Measurements from ENCODE around the gene PUS1. TPM values are rescaled to one million over a fixed set of nuclear protein-coding genes. Genes with fewer than 3 reads are reported as not detected.
"Not testable (repeated sequence)": the region's sequence is repeated elsewhere in the genome, so short reads cannot be mapped to it uniquely, and the experiment has no call there.

PUS1 gene
- total RNA-seq, 1 donor from 2014 or later, result 16.9 TPM

DNA sequence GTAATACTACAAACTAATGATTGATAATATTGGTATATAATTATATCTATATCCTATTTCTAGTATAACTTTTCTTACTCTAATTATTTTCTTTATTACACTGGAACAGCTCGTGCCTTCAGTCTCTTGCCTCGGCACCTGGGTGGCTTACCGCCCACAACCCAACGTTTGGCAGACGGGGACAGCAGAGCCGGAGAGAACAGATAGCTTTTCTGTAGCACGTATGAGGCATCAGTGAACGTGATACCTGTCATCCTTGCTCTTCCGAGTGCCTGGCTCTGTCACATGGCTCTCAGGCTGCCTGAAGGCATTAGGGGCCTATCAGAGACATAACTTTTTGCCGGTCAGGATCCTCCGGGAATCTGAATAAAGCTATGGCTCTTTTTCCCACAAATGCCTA, 5.5 kb downstream of the PUS1 start:
- no peak for DNase-seq (ENCODE audit: low read depth)

DNA sequence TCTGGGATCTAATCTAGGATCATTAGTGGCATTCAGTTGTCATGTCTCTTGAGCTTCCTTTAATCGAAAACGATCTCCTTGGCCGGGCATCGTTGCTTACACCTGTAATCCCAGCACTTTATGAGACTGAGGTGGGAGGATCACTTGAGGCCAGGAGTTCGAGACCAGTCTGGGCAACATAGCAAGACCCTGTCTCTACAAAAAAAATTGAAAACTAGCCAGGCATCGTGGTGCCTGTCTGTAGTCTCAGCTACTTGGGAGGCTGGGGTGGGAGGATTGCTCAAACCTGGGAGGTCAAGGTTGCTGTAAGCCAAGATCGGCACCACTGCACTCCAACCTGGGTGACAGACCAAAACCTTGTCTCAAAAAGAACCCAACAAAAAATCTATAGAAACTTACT, 9.0 kb downstream of the PUS1 start:
- no peak for DNase-seq (ENCODE audit: low read depth)

DNA sequence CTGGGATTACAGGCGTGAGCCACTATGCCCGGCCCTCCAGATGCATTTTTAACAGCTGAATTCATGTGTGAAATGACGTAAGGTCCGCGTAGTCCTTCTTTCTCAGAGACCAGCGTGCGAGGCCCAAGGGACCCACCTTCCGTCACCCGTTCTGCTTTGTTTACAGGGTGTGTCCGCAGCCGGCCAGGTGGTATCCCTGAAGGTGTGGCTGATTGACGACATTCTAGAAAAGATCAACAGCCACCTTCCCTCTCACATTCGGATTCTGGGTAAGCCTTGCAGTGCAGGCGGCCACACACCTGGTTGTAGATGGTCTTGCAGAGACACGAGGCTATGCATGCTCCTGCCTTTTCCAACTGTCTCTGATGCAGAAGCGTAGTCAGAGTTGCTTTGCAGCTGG, 9.9 kb downstream of the PUS1 start:
- no peak for DNase-seq (ENCODE audit: low read depth)

DNA sequence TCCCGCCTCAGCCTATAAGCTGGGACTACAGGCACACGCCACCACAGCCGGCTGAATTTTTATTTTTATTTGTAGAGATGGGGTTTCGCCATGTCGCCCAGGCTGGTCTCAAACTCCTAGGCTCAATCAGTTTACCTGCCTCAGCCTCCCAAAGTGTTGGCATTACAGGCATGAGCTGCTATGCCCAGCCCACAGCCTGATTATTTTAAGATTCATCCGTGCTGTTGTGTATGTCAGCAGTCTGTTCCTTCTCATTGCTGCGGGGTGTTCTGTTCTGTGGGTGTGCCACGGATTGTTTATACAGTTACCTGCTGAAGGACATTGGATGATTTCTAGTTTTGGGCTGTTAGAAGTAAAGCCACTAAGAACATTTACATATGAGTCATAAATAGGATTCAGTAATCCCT, 11.1 kb downstream of the PUS1 start:
- peak; percentile 78 for DNase-seq (ENCODE audit: low read depth)

DNA sequence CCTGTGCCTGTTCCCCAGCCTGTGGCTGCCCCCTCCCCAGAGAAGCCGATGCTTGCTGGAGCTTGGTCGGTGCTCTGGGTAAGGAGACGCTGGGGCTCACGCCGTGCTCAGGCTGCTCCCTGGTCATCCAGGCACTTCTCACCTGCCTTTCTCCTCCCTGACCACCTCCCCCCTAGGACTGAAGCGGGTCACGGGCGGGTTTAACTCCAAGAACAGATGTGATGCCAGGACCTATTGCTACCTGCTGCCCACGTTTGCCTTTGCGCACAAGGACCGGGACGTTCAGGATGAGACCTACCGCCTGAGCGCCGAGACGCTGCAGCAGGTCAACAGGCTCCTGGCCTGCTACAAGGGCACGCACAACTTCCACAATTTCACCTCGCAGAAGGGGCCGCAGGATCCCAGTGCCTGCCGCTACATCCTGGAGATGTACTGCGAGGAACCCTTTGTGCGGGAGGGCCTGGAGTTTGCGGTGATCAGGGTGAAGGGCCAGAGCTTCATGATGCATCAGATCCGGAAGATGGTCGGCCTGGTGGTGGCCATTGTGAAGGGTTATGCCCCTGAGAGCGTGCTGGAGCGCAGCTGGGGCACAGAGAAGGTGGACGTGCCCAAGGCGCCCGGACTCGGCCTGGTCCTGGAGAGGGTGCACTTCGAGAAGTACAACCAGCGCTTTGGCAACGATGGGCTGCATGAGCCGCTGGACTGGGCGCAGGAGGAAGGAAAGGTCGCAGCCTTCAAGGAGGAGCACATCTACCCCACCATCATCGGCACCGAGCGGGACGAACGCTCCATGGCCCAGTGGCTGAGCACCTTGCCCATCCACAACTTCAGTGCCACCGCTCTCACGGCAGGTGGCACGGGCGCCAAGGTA, 12.3 kb downstream of the PUS1 start:
- no peak for DNase-seq (ENCODE audit: low read depth)

DNA sequence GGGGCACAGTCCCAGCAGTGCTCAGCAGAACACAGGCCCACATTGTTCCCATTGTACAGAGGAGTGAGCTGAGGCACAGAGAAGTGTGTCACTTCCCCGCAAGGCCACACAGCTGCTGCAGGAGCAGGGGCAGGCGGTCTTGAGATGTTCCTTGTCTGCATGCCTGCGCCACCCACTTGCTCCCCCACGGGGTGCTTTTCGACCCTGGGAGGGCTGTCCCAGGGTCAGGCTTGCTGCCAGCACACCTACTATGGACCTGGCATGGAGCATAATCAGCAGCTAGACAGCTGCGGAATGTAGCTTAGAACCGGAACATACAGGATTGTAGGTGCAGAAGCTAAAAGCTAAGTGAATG, 12.9 kb downstream of the PUS1 start:
- no peak for DNase-seq (ENCODE audit: low read depth)

DNA sequence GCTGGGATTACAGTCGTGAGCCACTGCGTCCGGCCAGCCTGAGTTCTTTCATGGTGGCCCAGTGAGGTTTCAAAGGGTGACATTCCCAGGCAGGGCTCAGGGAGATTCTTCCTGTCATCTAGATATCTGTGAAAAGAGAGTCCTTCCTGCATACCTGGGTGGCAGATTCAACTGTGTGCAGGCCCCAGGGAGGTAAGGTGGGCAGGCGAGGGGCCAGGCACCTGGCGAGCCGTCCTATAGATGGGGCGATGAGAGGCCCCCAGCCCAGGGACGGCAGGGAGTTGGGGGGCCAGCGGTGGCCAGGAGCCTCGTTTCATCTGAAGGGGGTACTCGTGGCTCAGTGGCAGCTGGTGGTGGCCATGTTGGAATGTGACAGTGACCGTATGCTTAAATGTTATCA, 13.6 kb downstream of the PUS1 start:
- no peak for DNase-seq (ENCODE audit: low read depth)

DNA sequence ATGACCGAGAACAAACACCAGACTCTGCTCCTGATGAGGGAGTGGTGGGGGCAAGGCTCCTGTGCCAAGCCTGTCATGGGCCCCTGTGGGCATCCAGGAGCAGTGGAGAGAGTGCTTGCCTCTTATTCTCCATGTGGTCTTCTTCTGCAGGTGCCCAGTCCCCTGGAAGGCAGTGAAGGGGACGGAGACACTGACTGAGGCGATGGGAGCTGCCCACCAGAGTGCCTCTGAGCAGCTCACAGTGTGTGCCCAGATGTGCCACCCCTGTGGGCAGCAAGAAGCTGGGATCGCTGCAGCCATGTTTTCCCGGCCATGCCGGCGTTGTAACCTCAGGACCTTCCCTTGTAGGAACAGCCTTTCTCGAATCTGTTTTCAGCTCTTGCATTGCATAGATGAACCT, 14.3 kb downstream of the PUS1 start:
- DNase-seq (ENCODE audit: low read depth), result no peak

DNA sequence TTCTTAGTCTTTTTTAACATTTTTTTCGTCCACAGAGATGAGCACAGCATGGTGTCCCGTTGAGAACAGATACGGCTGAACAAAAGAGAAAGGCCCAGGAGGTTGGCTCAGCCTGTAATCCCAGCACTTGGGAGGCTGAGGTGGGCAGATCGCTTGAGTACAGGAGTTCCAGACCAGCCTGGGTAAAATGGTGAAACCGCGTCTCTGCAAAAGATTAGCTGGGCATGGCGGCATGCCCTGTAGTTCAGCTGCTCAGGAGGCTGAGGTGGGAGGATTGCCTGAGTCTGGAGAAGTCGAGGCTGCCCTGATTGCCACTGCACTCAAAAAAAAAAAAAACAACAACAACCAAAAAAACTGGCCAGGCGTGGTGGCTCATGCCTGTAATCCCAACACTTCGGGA, 14.8 kb downstream of the PUS1 start:
- no peak for DNase-seq (ENCODE audit: low read depth)

DNA sequence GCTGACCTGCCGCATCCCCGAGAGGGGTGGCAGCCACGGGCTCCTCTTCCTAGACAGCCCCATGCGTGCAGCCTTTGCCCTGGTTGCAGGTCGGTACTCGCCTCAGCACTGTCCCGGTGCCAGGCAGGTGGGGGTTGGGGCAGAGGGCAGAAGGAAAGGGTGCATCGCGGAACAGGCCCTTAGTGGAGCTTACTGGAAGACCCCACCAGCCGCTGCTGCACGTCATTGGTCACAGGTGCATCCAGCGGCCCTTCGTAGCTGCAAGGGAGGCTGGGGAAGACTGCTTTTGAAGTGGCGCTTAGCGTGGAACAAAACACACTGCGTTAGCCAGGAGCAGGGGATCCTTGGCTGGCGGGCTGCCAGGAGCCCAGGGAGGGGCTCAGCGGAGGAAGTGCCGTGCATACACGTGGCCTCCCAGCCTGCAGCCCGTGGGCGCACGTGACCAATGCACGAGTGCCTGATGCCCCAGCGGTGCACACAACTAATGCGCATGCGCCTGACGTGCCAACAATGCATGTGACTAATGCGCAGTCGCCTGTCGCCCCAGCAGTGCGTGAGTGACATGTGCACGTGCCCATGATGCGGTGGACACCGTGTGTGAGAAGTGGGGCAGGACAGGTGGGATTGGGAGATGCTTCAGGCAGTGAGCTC, 15.7 kb downstream of the PUS1 start:
- DNase-seq (ENCODE audit: low read depth), result no peak

DNA sequence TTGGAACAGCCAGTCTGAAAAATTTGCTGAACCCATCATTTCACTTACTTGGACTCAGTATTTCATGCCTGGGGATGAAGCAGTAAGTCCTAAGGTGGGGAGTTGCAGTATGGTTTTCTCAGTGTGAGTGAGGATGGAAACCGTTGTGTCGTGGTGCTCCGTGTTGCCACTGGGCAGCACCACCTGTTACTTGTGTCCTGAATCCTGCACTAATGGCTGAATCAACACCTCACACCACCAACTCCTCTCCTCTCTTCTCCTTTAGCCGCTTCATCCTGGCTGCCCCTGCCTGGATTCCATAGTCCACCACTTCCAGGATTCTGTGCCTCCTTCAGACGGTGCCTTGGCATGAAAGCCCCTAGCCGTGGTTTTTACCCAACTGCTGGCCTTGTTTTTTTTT, 17.7 kb downstream of the PUS1 start:
- no peak for DNase-seq (ENCODE audit: low read depth)

DNA sequence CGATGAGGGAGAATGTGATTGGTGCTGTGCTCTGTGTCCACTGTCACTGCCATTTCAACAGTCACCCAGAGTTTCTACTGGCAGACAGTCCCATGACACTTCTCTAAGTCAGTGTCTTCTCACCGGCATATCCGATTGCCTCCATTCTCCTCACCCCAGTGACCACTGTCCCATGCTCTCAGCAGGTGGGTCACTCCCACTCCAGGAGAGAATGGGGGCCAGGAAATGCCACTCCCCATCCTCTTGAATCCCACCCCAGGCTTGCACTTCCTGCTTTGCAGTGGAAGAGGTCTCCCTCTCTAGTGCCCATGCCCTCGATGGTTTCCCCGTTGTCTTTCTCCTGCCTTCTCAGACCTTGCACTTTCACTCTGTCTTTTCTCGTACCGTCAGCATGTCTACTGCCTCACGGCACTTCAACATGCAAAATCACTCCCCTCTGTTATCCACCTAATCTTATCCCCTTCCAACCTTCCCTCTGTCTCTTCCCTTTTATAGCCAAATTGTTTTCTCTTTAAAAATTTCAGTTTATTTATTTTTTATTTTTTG, 18.5 kb downstream of the PUS1 start:
- DNase-seq (ENCODE audit: low read depth), result no peak

DNA sequence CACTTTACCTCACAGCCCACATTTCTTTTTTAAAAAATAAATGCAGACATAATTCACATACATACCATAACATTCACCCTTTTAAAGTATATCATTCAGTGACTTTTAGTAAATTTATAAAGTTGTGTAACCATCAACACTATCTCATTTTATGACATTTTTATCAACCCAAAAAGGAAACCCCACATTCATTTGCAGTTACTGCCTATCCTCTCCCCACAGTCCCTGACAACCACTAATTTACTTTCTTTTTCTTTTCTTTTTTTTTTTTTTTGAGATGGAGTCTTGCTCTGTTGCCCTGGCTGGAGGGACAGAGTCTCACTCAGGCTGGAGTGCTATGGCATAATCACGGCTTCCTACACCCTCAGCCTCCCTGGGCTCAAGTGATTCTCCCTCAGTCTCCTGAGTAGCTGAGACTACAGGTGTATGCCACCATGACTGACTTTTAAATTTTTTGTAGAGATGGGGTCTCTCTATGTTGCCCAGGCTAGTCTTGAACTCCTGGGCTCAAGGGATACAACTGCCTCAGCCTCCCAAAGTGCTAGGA, 19.2 kb downstream of the PUS1 start:
- DNase-seq (ENCODE audit: low read depth), result no peak

DNA sequence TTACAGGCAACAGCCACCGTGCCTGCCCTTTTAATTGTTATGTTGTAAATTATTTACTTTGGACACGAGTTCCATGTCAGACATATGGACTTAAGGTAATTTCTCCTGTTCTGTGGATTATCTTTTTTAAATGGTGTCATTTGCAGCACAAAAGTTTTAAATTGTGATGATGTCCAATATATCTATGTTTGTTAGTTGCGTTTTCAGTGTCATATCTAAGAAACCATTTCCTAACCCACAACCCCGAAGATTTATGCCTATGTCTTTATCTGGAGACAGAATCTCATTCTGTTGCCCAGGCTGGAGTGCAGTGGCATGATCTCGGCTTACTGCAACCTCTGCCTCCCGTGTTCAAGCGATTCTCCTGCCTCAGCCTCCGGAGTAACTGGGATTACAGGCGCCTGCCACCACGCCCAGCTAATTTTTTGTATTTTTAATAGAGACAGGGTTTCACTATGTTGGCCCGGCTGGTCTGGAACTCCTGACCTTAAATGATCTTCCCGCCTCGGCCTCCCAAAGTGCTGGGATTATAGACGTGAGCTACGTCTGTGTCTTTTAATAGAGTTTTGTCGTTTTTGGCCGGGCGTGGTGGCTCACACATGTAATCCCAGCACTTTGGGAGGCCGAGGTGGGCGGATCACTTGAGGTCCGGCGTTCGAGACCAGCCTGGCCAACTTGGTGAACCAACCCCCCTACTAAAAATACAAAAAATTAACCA, 19.8 kb downstream of the PUS1 start:
- not testable (repeated sequence) for DNase-seq (ENCODE audit: low read depth)

DNA sequence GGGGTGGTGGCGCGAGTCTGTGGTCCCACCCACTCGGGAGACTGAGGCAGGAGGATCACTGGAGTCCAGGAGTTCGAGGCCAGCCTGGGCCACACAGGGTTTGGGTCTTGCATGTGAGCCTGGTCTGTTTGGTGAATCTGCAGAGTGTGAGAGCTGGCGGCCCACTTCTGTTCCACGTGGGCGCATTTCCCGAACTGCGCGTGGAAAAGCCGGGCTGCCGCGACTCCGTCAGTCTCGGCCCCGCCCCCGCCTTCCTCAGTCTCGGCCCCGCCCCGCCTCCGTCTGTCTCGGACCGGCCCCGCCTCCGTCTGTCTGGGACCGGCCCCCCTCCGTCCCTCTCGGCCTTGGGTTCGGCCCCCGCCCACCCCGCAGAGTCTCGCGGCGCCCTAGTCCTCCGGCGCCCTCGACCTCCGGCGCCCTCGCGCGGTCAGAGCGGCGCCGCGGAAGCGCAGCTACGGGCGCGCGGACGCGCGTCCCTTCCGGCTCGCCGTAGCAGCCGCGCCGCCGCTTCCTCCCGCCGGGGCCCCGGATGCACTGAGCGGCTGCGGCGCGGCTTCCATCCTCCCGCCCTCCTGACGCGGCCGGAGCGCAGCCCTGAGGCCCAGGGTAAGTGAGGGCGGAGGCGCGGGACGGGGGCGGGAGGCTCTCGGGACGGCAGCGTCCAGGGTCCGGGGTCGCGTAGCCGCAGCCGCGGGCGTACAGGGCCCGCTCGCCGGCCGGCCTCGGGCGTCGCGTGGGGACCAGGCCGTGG, 20.5 kb downstream of the PUS1 start, which contains the start of gene EP400:
TSS of gene EP400 (plus strand) at position 512 of the 751 bp plus-strand sequence. CDS start 10,678 bp downstream, outside the sequence.
- peak; percentile 61 for DNase-seq (ENCODE audit: low read depth)

DNA sequence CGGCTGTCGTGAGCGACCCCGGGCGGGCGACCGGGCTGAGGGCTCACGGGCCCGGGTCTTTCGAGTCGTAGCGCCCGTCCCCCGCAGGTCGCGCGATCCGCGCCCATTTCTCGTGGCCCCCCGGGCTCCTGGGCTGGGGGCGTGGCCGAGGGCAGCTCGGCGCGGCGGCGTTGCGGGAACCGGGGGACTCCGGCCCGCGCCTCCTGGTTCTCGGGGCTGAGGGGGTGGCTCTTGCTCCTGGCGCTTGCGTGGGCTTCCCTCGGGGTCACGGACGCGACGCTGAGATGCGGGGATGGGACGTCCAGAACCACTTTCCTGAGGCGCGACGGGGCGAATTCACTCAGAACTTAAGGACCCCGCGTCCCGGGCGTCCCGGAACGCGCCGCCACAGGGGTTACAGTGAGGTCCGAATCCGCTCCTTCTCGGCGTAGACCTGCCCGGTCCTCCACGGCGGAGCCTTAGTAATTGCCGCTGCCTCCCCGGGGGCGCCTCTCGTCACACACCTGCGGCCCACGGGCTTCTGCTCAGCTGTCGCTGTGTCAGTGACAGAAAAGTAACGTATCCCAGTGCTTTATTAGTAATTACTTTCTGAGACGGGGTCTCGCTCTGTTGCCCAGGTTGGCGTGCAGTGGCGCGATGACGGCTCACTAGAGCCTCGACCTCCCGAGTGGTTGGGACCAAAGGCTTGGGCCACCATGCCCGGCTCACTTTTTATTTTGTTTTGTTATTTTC, 21.3 kb downstream of the PUS1 start:
- DNase-seq (ENCODE audit: low read depth), result no peak

DNA sequence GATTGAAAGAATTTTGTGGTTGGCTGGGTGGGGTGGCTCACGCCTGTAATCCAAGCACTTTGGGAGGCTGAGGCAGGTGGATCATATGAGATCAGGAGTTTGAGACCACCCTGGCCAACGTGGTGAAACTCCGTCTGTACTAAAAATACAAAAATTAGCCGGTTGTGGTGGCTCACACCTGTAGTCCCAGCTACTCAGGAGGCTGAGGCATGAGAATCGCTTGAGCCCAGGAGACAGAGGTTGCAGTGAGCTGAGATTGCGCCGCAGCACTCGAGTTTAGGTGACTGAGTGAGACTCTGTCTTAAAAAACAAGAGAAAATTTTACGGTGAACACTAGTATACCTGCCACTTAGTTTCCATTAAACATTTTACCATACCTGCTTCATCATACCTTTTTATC, 24.7 kb downstream of the PUS1 start:
- DNase-seq (ENCODE audit: low read depth), result not testable (repeated sequence)

DNA sequence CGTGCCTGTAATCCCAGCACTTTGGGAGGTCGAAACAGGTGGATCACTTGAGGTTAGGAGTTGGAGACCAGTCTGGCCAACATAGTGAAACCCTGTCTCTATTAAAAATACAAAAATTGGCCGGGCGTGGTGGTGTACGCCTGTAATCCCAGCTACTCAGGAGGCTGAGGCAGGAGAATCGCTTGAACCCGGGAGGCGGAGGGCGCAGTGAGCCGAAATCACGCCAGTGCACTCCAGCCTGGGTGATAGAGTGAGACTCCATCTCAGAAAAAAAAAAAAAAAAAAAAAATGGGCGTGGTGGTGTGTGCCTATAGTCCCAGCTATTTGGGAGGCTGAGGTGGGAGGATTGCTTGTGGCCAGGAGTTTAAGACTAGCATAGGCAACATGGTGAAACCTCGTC, 25.4 kb downstream of the PUS1 start:
- DNase-seq (ENCODE audit: low read depth), result not testable (repeated sequence)

DNA sequence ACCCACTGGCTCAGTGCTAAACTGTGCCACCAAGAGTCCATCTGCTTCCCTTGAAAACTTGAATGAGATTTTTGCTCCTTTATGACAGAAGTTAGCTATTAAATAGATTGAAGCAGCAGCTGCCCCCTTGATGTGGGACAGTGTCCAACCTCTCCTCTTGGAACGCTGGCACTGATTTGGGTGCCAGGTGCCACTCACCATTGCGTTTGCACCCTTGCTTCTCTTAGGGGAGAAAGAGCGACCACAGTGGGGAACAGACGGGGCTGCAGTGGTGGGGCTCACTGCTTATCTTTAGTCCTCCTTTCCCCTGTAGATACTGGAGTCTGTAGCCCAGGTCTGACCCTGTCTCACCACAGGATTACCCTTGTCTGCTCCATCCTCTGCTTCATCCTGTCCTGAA, 30.0 kb downstream of the PUS1 start:
- DNase-seq (ENCODE audit: low read depth), result no peak

Measured in renal cortical epithelial cell (primary cell).